Effector memory CD8-positive, alpha-beta T cell (primary cell): Measurements from ENCODE around the gene KLHDC4.

Experiments used
- ATAC-seq: fragments of 150-1000 bp; cut with Tn5 transposase; replicated peaks from 2 replicates; pipeline ENCODE4 v1.10.0; 2021; ENCODE audit warnings: mild to moderate bottlenecking, moderate library complexity
- DNase-seq, 3 experiments: peaks; one replicate each; pipeline ENCODE4 v3.0.0; 2021
- H3K27ac Mint-ChIP-seq, 2 donors: one replicate each; pipeline ENCODE4 v1.8.0; 2022; ENCODE audit warnings: mild to moderate bottlenecking in 2 of 2, mixed read lengths in 2 of 2, moderate library complexity in 2 of 2
- H3K27me3 Mint-ChIP-seq, 2 donors: one replicate each; pipeline ENCODE4 v1.8.0; 2022; ENCODE audit warnings: mixed read lengths in 2 of 2
- H3K36me3 Mint-ChIP-seq: one replicate; pipeline ENCODE4 v1.8.0; 2022; ENCODE audit warnings: mild to moderate bottlenecking, moderate library complexity, mixed read lengths; ENCODE audit not compliant: insufficient read depth
- H3K4me1 Mint-ChIP-seq, 2 donors: one replicate each; pipeline ENCODE4 v1.8.0; 2022; ENCODE audit warnings: low read depth in 2 of 2, mixed read lengths in 2 of 2
- H3K4me3 Mint-ChIP-seq, 2 donors: one replicate each; pipeline ENCODE4 v1.8.0; 2022; ENCODE audit warnings: mild to moderate bottlenecking in 2 of 2, mixed read lengths in 2 of 2, moderate library complexity in 2 of 2
- H3K9me3 Mint-ChIP-seq, 2 donors: one replicate each; pipeline ENCODE4 v1.8.0; 2022; ENCODE audit warnings: mixed read lengths in 2 of 2

KLHDC4 gene

DNA sequence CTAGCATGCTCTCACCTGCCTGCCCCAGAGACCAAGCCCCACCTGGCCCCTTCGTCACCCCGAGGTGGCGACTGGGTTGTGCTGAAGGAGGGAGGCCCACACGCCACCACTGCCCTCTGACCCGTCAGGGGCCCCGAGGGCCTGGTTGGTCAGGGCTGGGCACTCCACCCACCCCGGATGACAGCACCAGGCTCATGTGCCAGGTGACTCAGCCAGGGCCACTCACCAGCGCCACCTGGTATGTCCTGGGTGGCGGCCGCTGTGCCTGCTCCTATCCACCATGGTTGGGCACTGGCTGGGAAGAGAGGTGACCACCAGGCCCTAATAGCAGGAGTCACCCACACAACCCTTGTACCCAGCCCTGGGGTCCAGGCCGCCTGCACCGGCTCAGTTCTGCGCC is 94.6 kb downstream of the KLHDC4 start:
- DNase-seq (no peak), ATAC-seq (no peak)
- Mint-ChIP-seq H3K4me1 (no peaks in the 10 kb centered on the region), H3K27ac (no peak overlapping the region), H3K27me3 (peaks cover 16 to 29% of the 10 kb centered on the region in 2 donors), H3K9me3 (no peaks in the 10 kb centered on the region), H3K36me3 (peaks cover 3% of the 10 kb centered on the region), H3K4me3 (no peak overlapping the region)

DNA sequence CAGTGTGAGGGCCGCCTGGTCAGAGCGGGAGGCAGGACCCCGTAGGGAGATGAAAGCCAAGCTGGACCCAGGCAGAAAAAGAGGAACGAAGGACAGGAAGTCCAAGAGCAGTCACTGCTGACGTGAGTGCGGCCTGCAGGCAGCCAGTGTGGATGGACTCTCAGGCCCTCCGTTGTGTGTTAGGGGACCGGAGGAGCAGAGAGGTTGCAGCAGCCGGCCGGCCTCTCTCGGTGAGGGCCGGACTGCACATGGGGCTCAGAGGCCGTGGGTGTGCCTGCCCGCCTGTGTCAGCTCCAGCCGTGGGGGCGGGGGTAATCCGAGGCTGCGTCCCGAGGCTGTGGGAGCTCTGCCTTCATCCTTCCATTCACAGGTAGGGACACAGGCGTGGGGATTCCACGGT is 96.1 kb downstream of the KLHDC4 start:
- Mint-ChIP-seq H3K4me3 (no peak overlapping the region), H3K4me1 (no peaks in the 10 kb centered on the region), H3K9me3 (no peaks in the 10 kb centered on the region), H3K27ac (no peak overlapping the region), H3K36me3 (peaks cover 3% of the 10 kb centered on the region), H3K27me3 (peaks cover 16 to 29% of the 10 kb centered on the region in 2 donors)
- no peak for ATAC-seq
- DNase-seq = no peak

DNA sequence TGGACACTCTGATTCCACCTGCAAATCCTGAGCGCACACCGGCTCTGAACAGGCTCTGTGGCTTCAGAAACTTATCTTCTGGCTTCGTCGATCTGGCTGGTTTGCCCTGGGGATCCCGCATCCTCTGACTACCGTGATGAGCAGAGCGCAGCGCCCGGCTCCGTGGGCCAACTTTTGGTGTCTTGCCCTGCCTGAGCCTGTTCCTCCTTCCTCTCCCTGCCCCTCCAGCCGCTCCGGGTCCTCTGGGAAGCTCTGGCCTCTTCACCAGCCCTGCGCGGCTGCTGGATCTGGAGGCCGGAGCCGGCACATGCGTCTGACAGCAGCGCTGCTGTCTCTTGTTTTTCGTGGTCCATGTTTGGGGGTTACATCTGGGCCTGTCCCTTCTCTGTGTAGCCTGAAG is 97.8 kb downstream of the KLHDC4 start:
- Mint-ChIP-seq H3K4me3 (no peak overlapping the region), H3K9me3 (no peaks in the 10 kb centered on the region), H3K36me3 (no peaks in the 10 kb centered on the region), H3K27ac (no peak overlapping the region), H3K27me3 (peaks cover 16 to 40% of the 10 kb centered on the region in 2 donors), H3K4me1 (peaks cover 0 to 4% of the 10 kb centered on the region in 2 donors)
- DNase-seq (no peak), ATAC-seq (no peak)

DNA sequence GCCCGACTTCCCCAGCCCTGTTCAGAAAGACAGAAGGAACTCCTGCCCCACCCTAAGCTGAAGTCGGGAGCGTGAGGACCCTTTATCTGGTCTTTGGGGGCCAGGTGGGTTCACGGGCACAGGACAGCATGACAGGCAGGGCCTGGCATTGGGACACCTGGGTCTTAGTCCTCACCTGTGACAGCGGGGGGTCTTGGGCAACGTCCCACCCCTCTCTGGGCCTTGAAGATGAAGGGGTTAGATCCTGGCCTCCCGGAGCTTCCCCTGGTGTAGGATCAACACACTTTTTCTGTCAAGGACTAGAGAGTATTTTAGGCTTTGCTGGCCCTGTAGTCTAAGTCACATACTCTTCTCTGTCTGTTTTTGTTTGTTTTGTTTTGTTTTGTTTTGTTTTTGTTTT is 98.3 kb downstream of the KLHDC4 start:
- no peak overlapping the region for H3K27ac Mint-ChIP-seq
- no peak for DNase-seq
- ATAC-seq = no peak
- H3K4me1 Mint-ChIP-seq = peaks cover 0 to 6% of the 10 kb centered on the region in 2 donors
- H3K9me3 Mint-ChIP-seq = no peaks in the 10 kb centered on the region
- H3K36me3 Mint-ChIP-seq = peaks cover 3% of the 10 kb centered on the region
- H3K4me3 Mint-ChIP-seq = no peak overlapping the region
- H3K27me3 Mint-ChIP-seq = peaks cover 16 to 45% of the 10 kb centered on the region in 2 donors

DNA sequence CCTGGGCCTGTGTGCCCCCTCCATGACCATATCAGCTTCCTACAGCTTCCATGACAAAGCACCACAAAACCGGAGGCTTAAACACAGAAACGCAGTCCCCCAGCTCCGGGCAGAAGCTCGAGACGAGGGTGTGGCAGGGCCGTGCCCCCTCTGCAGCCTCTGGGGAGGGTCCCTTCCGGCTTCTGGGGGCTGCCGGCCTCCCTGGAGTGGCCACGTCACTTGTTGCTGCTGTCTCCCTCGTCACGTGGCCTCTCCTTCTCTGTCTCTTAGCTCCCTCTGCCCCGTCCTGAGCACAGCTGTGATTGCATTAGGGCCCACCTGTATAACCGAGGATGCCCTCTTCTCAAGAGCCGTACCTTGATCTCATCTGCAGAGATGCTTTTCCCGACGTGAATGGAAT is 98.9 kb downstream of the KLHDC4 start:
- H3K9me3 Mint-ChIP-seq = no peaks in the 10 kb centered on the region
- ATAC-seq = no peak
- H3K4me1 Mint-ChIP-seq = peaks cover 0 to 6% of the 10 kb centered on the region in 2 donors
- H3K4me3 Mint-ChIP-seq = no peak overlapping the region
- peaks cover 3% of the 10 kb centered on the region for H3K36me3 Mint-ChIP-seq
- no peak for DNase-seq
- H3K27ac Mint-ChIP-seq = no peak overlapping the region
- peaks cover 16 to 47% of the 10 kb centered on the region in 2 donors for H3K27me3 Mint-ChIP-seq

DNA sequence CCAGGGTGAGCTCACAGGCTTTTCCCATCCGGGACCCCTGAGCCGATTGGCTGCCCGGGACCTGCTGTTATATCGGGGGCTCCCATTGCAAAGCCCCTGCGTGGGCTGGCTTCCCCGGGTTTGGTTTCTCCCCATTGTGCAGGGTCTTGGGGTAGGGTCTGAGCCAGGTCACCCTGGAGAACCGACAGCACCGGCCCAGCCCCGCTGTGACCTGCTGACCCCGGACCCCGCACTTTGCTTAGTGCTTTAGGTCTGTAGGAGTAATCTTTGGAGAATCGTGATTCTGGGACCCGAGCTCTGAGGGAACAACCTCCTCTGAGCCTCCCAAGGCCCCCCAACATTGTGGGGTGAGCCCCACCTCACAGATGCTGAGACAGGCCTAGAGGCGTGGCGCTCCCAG is 100.6 kb downstream of the KLHDC4 start:
- DNase-seq (no peak), ATAC-seq (no peak)
- no peak overlapping the region for H3K27ac Mint-ChIP-seq
- peaks cover 16 to 62% of the 10 kb centered on the region in 2 donors for H3K27me3 Mint-ChIP-seq
- H3K36me3 Mint-ChIP-seq = peaks cover 3% of the 10 kb centered on the region
- H3K4me3 Mint-ChIP-seq = no peak overlapping the region
- H3K4me1 Mint-ChIP-seq = peaks cover 0 to 6% of the 10 kb centered on the region in 2 donors
- H3K9me3 Mint-ChIP-seq = no peaks in the 10 kb centered on the region

DNA sequence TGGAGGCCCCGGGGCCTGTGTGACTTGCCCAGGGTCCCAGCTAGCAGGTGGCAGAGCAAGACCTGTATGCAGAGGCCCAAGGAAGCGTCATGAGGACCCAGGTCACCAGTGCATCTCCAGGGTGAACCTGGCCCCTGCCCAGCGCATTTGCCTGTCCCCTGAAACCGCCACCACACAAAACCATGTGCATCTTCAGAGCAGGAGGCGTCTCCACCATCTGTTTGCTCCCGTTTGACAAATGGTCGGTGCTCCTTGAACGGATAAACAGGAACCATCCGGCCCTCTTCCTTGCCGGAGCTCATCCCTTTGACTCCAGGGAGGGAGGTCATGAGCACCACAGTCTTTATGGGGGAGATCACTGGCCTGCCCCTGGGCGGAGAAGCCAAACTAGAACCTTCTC is 101.0 kb downstream of the KLHDC4 start:
- Mint-ChIP-seq H3K4me1 (peaks cover 0 to 6% of the 10 kb centered on the region in 2 donors), H3K36me3 (peaks cover 3% of the 10 kb centered on the region), H3K27me3 (peaks cover 16 to 66% of the 10 kb centered on the region in 2 donors), H3K4me3 (no peak overlapping the region), H3K27ac (no peak overlapping the region), H3K9me3 (no peaks in the 10 kb centered on the region)
- DNase-seq (no peak), ATAC-seq (no peak)

DNA sequence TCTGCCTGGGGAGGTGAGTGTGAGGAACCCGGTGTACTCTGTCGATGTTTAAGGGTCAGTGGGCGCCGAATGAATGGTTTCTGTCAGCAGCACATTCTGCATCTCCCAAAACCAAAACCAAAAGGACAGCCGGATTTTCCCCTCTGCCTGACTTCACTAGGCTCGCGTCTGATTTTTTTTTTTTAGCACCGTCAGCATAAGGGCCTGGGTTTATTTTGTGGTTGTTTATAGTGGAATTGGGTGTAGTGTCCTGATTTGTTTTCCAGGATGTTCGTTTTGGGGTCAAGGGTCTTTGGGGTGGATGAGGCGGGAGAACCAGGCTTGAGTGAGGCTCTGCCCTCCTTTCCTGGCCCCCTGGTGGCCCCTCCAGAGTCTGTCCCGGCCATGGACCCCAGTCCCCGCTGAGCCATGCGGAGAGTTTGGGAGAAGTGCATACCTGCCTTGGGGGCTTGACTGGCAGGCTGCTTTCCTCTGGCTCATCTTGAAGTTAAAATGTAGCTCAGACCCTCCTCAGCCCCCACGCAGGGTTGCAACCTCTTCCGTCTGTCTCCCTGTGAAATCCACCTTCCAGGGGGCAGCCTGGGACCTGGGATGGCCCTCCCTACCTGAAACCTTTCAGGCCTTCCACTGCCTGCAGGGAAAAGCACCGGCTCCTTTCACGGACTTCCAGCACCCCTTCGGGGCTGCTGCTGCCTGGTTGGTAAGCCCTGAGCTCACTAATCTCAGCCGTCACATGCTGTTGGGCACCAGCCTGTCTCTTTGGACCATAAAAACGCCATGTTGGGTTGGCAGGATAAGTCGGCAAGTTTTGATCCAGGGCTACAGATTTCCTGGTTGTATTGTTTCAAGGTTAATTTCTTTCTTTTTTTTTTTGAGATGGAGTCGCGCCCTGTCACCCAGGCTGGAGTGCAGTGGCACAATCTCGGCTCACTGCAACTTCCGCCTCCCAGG is 103.3 kb downstream of the KLHDC4 start:
- Mint-ChIP-seq H3K36me3 (peaks cover 3% of the 10 kb centered on the region), H3K9me3 (no peaks in the 10 kb centered on the region), H3K27me3 (peaks cover 0 to 46% of the 10 kb centered on the region in 2 donors), H3K27ac (peak overlapping the region in 1 of 2 donors; percentile 63), H3K4me1 (peaks cover 0 to 6% of the 10 kb centered on the region in 2 donors), H3K4me3 (no peak overlapping the region)
- DNase-seq (no peak), ATAC-seq (no peak)

DNA sequence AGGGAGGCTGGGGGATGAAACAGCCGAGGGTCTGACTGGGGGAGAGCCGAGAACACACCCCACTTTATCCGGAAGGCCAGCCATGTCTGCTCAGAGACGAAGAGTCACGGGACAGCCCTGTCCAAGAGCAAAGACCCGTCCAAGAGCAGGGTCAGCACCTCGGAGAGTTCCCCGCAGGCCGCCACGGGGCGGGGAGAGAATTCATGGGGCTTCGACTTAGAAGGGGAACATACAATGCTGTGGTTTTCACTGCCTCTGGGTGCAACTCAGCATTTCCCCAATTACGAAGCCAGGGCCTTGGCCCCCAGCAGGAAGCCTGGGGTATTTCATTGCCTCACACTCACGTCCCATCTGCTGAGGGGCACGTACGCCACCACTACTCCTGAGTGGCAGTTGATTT is 104.2 kb downstream of the KLHDC4 start:
- Mint-ChIP-seq H3K4me3 (no peak overlapping the region), H3K27ac (peak overlapping the region in 1 of 2 donors; percentile 63), H3K9me3 (no peaks in the 10 kb centered on the region), H3K4me1 (peaks cover 0 to 6% of the 10 kb centered on the region in 2 donors), H3K36me3 (peaks cover 3% of the 10 kb centered on the region), H3K27me3 (peaks cover 0 to 41% of the 10 kb centered on the region in 2 donors)
- peak; percentile 51 for ATAC-seq
- DNase-seq = peak in 2 of 3 experiments; percentile 7 to 27

DNA sequence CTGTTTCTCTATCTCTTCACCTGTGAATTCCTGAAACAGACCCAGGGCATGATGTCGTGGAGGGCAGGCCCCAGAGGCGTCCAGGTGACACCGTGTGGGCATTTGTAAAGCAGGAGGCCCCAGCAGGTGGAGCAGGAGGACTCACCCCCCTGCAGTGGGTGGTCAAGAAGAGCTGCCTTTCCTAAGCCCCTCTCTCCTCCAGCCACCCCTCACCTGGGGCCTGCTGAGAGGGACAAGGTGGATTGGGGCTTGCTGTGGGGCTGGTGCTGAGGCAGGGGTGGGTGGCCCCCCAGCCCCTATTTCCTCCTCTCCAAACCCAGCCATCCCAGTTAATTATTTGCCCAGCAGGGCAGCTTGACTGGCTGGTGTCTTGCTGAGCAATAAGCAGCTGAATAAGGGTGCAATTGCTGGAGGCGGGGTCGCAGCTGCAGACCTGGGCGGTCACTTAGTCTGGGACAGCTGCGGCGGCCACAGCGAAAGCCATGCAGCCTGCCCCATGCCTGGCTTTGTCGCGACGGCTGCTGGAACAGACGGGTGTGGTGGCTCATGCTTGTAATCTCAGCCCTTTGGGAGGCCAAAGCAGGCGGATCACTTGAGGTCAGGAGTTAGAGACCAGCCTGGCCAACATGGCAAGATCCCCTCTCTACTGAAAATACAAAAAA is 107.1 kb downstream of the KLHDC4 start:
- Mint-ChIP-seq H3K4me3 (no peak overlapping the region), H3K27ac (no peak overlapping the region), H3K36me3 (peaks cover 3% of the 10 kb centered on the region), H3K27me3 (peaks cover 9 to 55% of the 10 kb centered on the region in 2 donors), H3K9me3 (no peaks in the 10 kb centered on the region), H3K4me1 (peaks cover 0 to 4% of the 10 kb centered on the region in 2 donors)
- DNase-seq = no peak
- ATAC-seq = no peak
